AG04450 (cell line): ENCODE data around the gene BMPER. TPM values are rescaled to one million over a fixed set of nuclear protein-coding genes. Genes with fewer than 3 reads are reported as not detected.

Experiments used
- CTCF ChIA-PET: fragments of 300-600, 350-600 bp; formaldehyde crosslinking; extraction: SDS; loops from one replicate; lab custom pipeline; 2022; ENCODE audit warnings: antibody characterized with exemption, inconsistent platforms; lab: Charles Lee
- POLR2A ChIA-PET: fragments of 350-600 bp; formaldehyde crosslinking; extraction: SDS; loops from one replicate; lab custom pipeline; 2021; ENCODE audit warnings: antibody characterized with exemption, inconsistent platforms; lab: Yijun Ruan, JAX
- DNase-seq: peaks from one replicate; pipeline ENCODE4 v3.0.0-alpha.2; 2011; ENCODE audit warnings: low read depth, low spot score
- H3K27ac ChIP-seq: one replicate; pipeline ENCODE4 v1.5.1; 2012; ENCODE audit warnings: low read depth, low read length, control low read depth
- H3K27me3 ChIP-seq: one replicate; pipeline ENCODE4 v1.6.0; 2012; ENCODE audit warnings: low read length; ENCODE audit not compliant: control insufficient read depth, insufficient read depth
- H3K4me3 ChIP-seq: 2 replicates; pipeline ENCODE4 v1.5.1; 2011; ENCODE audit warnings: mild to moderate bottlenecking, low read depth, low read length, control low read depth
- H3K9me3 ChIP-seq: 2 replicates; pipeline ENCODE4 v1.5.1; 2012; ENCODE audit warnings: low read length; ENCODE audit not compliant: control insufficient read depth, insufficient read depth
- polyA plus RNA-seq: library from polyadenylated mRNA; depleted of rRNA; stranded (reverse); fragments of >200 nt; gene quantifications from 2 replicates; pipeline ENCODE4 v1.2.3, GENCODE V29; 2011
- TF ChIP-seq, protein P1 (sequence below): IDR thresholded peaks from 2 replicates; pipeline ENCODE4 v1.5.1; 2011; ENCODE audit warnings: low read depth, low read length, control low read depth, inconsistent platforms

The BMPER gene
- polyA plus RNA-seq, 1 experiment: 1.1 TPM

DNA sequence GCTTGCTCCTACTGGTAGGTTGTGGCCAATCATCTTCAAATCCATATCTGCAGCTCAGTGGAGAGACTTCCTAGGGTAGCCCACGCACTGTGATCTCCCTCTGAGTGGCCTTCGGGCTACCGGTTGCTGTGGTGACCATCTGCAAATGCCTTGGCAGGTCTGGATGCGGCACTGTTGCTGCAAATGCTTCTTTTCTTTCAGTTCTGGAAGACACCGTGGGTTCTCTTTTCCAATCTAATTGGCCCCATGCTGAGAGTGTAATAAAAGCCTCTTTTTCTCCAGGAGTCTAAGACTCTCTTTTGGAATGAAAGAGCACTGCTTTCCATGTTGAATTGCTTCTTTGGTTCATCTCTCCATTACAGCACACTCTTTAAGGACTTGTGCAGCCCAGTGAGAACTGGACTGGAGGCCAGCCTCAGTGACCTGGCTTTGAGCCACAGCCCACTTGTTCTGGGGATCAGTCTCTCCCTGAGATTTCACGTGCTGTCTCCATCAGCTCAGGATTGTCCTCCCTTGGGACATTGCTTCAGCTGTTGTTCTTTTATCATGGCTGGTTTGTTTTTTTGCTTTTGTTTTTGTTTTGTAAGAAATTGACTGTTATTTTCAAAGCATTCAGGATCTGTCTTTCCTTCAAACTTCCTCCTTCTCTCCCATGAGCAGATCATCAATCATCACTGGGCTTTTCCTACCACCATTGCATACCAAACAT is 286.6 kb downstream of the BMPER start:
- Histone ChIP-seq H3K4me3 (no peak overlapping the region), H3K27me3 (peaks cover 2% of the 10 kb centered on the region), H3K9me3 (no peaks in the 10 kb centered on the region), H3K27ac (no peak overlapping the region)
- ChIA-PET CTCF (no interaction called here), POLR2A (no interaction called here)
- TF ChIP-seq, protein P1, sequence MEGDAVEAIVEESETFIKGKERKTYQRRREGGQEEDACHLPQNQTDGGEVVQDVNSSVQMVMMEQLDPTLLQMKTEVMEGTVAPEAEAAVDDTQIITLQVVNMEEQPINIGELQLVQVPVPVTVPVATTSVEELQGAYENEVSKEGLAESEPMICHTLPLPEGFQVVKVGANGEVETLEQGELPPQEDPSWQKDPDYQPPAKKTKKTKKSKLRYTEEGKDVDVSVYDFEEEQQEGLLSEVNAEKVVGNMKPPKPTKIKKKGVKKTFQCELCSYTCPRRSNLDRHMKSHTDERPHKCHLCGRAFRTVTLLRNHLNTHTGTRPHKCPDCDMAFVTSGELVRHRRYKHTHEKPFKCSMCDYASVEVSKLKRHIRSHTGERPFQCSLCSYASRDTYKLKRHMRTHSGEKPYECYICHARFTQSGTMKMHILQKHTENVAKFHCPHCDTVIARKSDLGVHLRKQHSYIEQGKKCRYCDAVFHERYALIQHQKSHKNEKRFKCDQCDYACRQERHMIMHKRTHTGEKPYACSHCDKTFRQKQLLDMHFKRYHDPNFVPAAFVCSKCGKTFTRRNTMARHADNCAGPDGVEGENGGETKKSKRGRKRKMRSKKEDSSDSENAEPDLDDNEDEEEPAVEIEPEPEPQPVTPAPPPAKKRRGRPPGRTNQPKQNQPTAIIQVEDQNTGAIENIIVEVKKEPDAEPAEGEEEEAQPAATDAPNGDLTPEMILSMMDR: no peak
- DNase-seq: no peak

DNA sequence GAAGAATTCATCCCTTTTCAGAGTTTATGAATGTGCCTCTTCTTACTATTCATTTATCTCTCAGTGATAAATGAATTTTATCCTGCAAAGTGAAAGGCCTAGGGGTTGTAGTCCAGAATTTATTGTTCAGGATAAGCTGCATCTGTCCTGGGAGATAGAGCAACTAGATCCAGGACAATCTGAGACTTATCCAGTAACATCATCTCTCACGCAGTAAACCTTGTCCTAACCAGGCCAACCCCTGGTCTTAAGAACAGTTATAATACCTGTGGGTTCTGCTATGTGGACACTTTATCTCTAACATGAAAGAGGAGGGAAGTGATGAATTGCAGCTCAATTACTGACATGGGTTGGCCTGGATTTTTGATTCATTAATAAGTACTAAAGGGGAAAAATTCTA is 287.6 kb downstream of the BMPER start:
- no peak for DNase-seq
- ChIA-PET CTCF (no interaction called here), POLR2A (no interaction called here)
- no peaks in the 10 kb centered on the region for H3K9me3 ChIP-seq
- H3K27ac ChIP-seq: no peak overlapping the region
- H3K4me3 ChIP-seq: no peak overlapping the region
- TF ChIP-seq, protein P1: no peak
- peaks cover 2% of the 10 kb centered on the region for H3K27me3 ChIP-seq

DNA sequence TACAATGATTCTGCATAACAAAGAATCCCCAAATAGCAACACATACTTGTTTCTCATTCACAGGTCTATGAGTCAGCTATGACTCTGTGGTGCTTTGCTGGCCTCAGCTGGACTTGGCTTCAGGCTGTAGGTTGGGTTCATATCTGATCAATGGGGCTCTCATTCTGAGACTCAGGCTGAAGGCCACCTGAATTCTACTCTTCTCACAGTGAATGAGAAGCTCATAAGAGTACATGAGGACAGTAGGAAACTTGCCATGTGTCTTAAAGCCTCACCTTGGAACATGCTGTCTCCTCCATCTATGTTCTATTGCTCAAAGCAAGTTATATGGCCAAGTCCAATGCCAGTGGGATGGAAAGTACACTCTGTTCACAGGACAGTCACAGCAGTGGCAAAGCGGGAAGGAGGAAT is 292.9 kb downstream of the BMPER start:
- DNase-seq: no peak
- Histone ChIP-seq H3K27me3 (no peaks in the 10 kb centered on the region), H3K4me3 (no peak overlapping the region), H3K27ac (no peak overlapping the region), H3K9me3 (no peaks in the 10 kb centered on the region)
- CTCF ChIA-PET: no interaction called here
- TF ChIP-seq, protein P1: no peak
- POLR2A ChIA-PET: no interaction called here
